GM10847 (cell line): Measurements from ENCODE around the gene FAM193A.

ENCODE experiments used
- POLR2A ChIP-seq: IDR thresholded peaks from 2 replicates; pipeline ENCODE4 v1.6.1; 2011; ENCODE audit not compliant: insufficient read length; ENCODE audit errors: extremely low read depth

The FAM193A gene

DNA sequence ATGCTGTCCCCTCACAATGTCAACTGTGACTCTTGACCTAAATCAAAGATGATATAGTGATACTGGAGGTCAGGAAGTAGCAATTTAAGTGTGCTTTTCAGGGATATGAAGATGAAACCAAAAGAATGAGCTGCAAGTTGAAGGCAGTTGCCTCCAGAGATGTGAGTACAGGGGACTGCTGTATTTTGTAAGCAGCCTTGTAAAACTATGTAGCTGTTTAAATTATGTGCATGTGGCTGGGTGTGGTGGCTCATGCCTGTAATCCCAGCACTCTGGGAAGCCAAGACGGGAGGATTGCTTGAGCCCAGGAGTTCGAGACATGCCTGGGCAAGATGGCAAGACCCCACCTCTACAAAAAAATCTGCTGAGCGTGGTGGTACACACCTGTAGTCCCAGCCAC, 234.8 kb downstream of the FAM193A start:
- TF ChIP-seq POLR2A, result no peak

DNA sequence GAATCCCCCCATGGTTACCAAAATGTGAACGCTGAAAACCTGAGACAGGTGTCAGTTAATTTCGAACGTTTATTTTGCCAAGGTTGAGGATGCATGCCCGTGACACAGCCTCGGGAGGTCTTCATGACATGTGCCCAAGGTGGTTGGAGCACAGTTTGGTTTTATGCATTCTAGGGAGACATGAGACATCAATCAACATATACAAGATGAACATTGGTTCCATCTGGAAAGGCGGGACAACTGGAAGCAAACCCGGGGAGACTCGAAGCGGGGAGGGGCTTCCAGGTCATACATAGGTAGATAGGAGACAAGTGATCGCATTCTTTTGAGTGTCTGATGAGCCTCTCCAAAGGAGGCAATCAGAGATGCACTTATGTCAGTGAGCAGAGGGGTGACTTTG, 245.5 kb downstream of the FAM193A start:
- no peak for TF ChIP-seq POLR2A
